ENCODE results near the gene HSPB2.
A peak's percentile ranks its signal among the peaks of the same experiment; 100 is the strongest.
"Not testable (repeated sequence)": the region's sequence is repeated elsewhere in the genome, so short reads cannot be mapped to it uniquely, and the experiment has no call there.

HSPB2 gene

GRCh38 chr11:111923351-111923788 lies 10.8 kb downstream of the HSPB2 start:
- H3K36me3 ChIP-seq (ENCODE audit: control insufficient read depth in 1 of 2, insufficient read depth in 2 of 2, low read length in 2 of 2), result no peaks in the 10 kb centered on the region
- H3K4me3 ChIP-seq (ENCODE audit: low read depth in 1 of 2, low read length in 2 of 2), result no peak overlapping the region
- no peaks in the 10 kb centered on the region for H3K27me3 ChIP-seq (ENCODE audit: control insufficient read depth in 1 of 2, insufficient read depth in 2 of 2, low read length in 2 of 2)
- peak overlapping the region; percentile 35 for H3K27ac ChIP-seq (ENCODE audit: low read depth, low read length)
- H3K9ac ChIP-seq (ENCODE audit: low read depth in 1 of 2, low read length in 2 of 2), result no peak overlapping the region
- H3K4me1 ChIP-seq (ENCODE audit: control insufficient read depth in 1 of 2, insufficient read depth in 2 of 2, low read length in 2 of 2), result peaks cover 19% of the 10 kb centered on the region in 2 donors
- H3K9me3 ChIP-seq (ENCODE audit: control insufficient read depth in 1 of 2, low read length in 2 of 2), result no peaks in the 10 kb centered on the region

- H3K4me3 ChIP-seq (ENCODE audit: low read depth in 1 of 2, low read length in 2 of 2), result no peak overlapping the region
- no peaks in the 10 kb centered on the region for H3K9me3 ChIP-seq (ENCODE audit: control insufficient read depth in 1 of 2, low read length in 2 of 2)
- no peaks in the 10 kb centered on the region for H3K27me3 ChIP-seq (ENCODE audit: control insufficient read depth in 1 of 2, insufficient read depth in 2 of 2, low read length in 2 of 2)
- H3K36me3 ChIP-seq (ENCODE audit: control insufficient read depth in 1 of 2, insufficient read depth in 2 of 2, low read length in 2 of 2), result no peaks in the 10 kb centered on the region
- H3K4me1 ChIP-seq (ENCODE audit: control insufficient read depth in 1 of 2, insufficient read depth in 2 of 2, low read length in 2 of 2), result peaks cover 18 to 19% of the 10 kb centered on the region in 2 donors
- H3K27ac ChIP-seq (ENCODE audit: low read depth, low read length), result peak overlapping the region; percentile 46
- H3K9ac ChIP-seq (ENCODE audit: low read depth in 1 of 2, low read length in 2 of 2), result no peak overlapping the region
Observed at GRCh38 chr11:111923951-111924350, 11.4 kb downstream of the HSPB2 start.

GRCh38 chr11:111925953-111926352 lies 13.4 kb downstream of the HSPB2 start:
- no peaks in the 10 kb centered on the region for H3K27me3 ChIP-seq (ENCODE audit: control insufficient read depth in 1 of 2, insufficient read depth in 2 of 2, low read length in 2 of 2)
- no peaks in the 10 kb centered on the region for H3K36me3 ChIP-seq (ENCODE audit: control insufficient read depth in 1 of 2, insufficient read depth in 2 of 2, low read length in 2 of 2)
- H3K4me1 ChIP-seq (ENCODE audit: control insufficient read depth in 1 of 2, insufficient read depth in 2 of 2, low read length in 2 of 2), result peaks cover 13 to 15% of the 10 kb centered on the region in 2 donors
- H3K9ac ChIP-seq (ENCODE audit: low read depth in 1 of 2, low read length in 2 of 2), result peak overlapping the region; percentile 62 to 63
- H3K4me3 ChIP-seq (ENCODE audit: low read depth in 1 of 2, low read length in 2 of 2), result peak overlapping the region; percentile 63 to 73
- peak overlapping the region; percentile 89 for H3K27ac ChIP-seq (ENCODE audit: low read depth, low read length)
- H3K9me3 ChIP-seq (ENCODE audit: control insufficient read depth in 1 of 2, low read length in 2 of 2), result no peaks in the 10 kb centered on the region

- Histone ChIP-seq H3K4me1 (ENCODE audit: control insufficient read depth in 1 of 2, insufficient read depth in 2 of 2, low read length in 2 of 2) (peaks cover 13 to 15% of the 10 kb centered on the region in 2 donors), H3K9me3 (ENCODE audit: control insufficient read depth in 1 of 2, low read length in 2 of 2) (no peaks in the 10 kb centered on the region), H3K9ac (ENCODE audit: low read depth in 1 of 2, low read length in 2 of 2) (peak overlapping the region; percentile 62 to 63), H3K27ac (ENCODE audit: low read depth, low read length) (peak overlapping the region; percentile 89), H3K4me3 (ENCODE audit: low read depth in 1 of 2, low read length in 2 of 2) (peak overlapping the region; percentile 68 to 73), H3K36me3 (ENCODE audit: control insufficient read depth in 1 of 2, insufficient read depth in 2 of 2, low read length in 2 of 2) (no peaks in the 10 kb centered on the region), H3K27me3 (ENCODE audit: control insufficient read depth in 1 of 2, insufficient read depth in 2 of 2, low read length in 2 of 2) (no peaks in the 10 kb centered on the region)
Observed at GRCh38 chr11:111926505-111927391, 14.2 kb downstream of the HSPB2 start.

GRCh38 chr11:111930472-111930871 lies 17.9 kb downstream of the HSPB2 start:
- no peaks in the 10 kb centered on the region for H3K9me3 ChIP-seq (ENCODE audit: control insufficient read depth in 1 of 2, low read length in 2 of 2)
- peaks cover 6 to 13% of the 10 kb centered on the region in 2 donors for H3K4me1 ChIP-seq (ENCODE audit: control insufficient read depth in 1 of 2, insufficient read depth in 2 of 2, low read length in 2 of 2)
- H3K4me3 ChIP-seq (ENCODE audit: low read depth in 1 of 2, low read length in 2 of 2), result no peak overlapping the region
- no peak overlapping the region for H3K9ac ChIP-seq (ENCODE audit: low read depth in 1 of 2, low read length in 2 of 2)
- no peak overlapping the region for H3K27ac ChIP-seq (ENCODE audit: low read depth, low read length)
- no peaks in the 10 kb centered on the region for H3K27me3 ChIP-seq (ENCODE audit: control insufficient read depth in 1 of 2, insufficient read depth in 2 of 2, low read length in 2 of 2)
- H3K36me3 ChIP-seq (ENCODE audit: control insufficient read depth in 1 of 2, insufficient read depth in 2 of 2, low read length in 2 of 2), result no peaks in the 10 kb centered on the region

- Histone ChIP-seq H3K9ac (ENCODE audit: low read depth in 1 of 2, low read length in 2 of 2) (no peak overlapping the region), H3K9me3 (ENCODE audit: control insufficient read depth in 1 of 2, low read length in 2 of 2) (no peaks in the 10 kb centered on the region), H3K4me1 (ENCODE audit: control insufficient read depth in 1 of 2, insufficient read depth in 2 of 2, low read length in 2 of 2) (peaks cover 8 to 12% of the 10 kb centered on the region in 2 donors), H3K36me3 (ENCODE audit: control insufficient read depth in 1 of 2, insufficient read depth in 2 of 2, low read length in 2 of 2) (no peaks in the 10 kb centered on the region), H3K27ac (ENCODE audit: low read depth, low read length) (no peak overlapping the region), H3K4me3 (ENCODE audit: low read depth in 1 of 2, low read length in 2 of 2) (no peak overlapping the region), H3K27me3 (ENCODE audit: control insufficient read depth in 1 of 2, insufficient read depth in 2 of 2, low read length in 2 of 2) (no peaks in the 10 kb centered on the region)
Observed at GRCh38 chr11:111932611-111932950, 20.0 kb downstream of the HSPB2 start.

GRCh38 chr11:111933176-111933575 lies 20.6 kb downstream of the HSPB2 start:
- H3K36me3 ChIP-seq (ENCODE audit: control insufficient read depth in 1 of 2, insufficient read depth in 2 of 2, low read length in 2 of 2); H3K27me3 ChIP-seq (ENCODE audit: control insufficient read depth in 1 of 2, insufficient read depth in 2 of 2, low read length in 2 of 2); H3K27ac ChIP-seq (ENCODE audit: low read depth, low read length); H3K4me3 ChIP-seq (ENCODE audit: low read depth in 1 of 2, low read length in 2 of 2); H3K9ac ChIP-seq (ENCODE audit: low read depth in 1 of 2, low read length in 2 of 2); H3K9me3 ChIP-seq (ENCODE audit: control insufficient read depth in 1 of 2, low read length in 2 of 2): not testable (repeated sequence)
- peaks cover 12 to 14% of the 10 kb centered on the region in 2 donors for H3K4me1 ChIP-seq (ENCODE audit: control insufficient read depth in 1 of 2, insufficient read depth in 2 of 2, low read length in 2 of 2)

GRCh38 chr11:111933872-111934271 lies 21.3 kb downstream of the HSPB2 start:
- Histone ChIP-seq H3K9ac (ENCODE audit: low read depth in 1 of 2, low read length in 2 of 2) (no peak overlapping the region), H3K4me1 (ENCODE audit: control insufficient read depth in 1 of 2, insufficient read depth in 2 of 2, low read length in 2 of 2) (peaks cover 12 to 19% of the 10 kb centered on the region in 2 donors), H3K36me3 (ENCODE audit: control insufficient read depth in 1 of 2, insufficient read depth in 2 of 2, low read length in 2 of 2) (no peaks in the 10 kb centered on the region), H3K27me3 (ENCODE audit: control insufficient read depth in 1 of 2, insufficient read depth in 2 of 2, low read length in 2 of 2) (no peaks in the 10 kb centered on the region), H3K9me3 (ENCODE audit: control insufficient read depth in 1 of 2, low read length in 2 of 2) (no peaks in the 10 kb centered on the region), H3K27ac (ENCODE audit: low read depth, low read length) (no peak overlapping the region), H3K4me3 (ENCODE audit: low read depth in 1 of 2, low read length in 2 of 2) (no peak overlapping the region)

- H3K36me3 ChIP-seq (ENCODE audit: control insufficient read depth in 1 of 2, insufficient read depth in 2 of 2, low read length in 2 of 2), result no peaks in the 10 kb centered on the region
- H3K4me1 ChIP-seq (ENCODE audit: control insufficient read depth in 1 of 2, insufficient read depth in 2 of 2, low read length in 2 of 2), result peaks cover 12 to 23% of the 10 kb centered on the region in 2 donors
- H3K27ac ChIP-seq (ENCODE audit: low read depth, low read length), result no peak overlapping the region
- H3K9ac ChIP-seq (ENCODE audit: low read depth in 1 of 2, low read length in 2 of 2), result no peak overlapping the region
- H3K9me3 ChIP-seq (ENCODE audit: control insufficient read depth in 1 of 2, low read length in 2 of 2), result no peaks in the 10 kb centered on the region
- no peak overlapping the region for H3K4me3 ChIP-seq (ENCODE audit: low read depth in 1 of 2, low read length in 2 of 2)
- no peaks in the 10 kb centered on the region for H3K27me3 ChIP-seq (ENCODE audit: control insufficient read depth in 1 of 2, insufficient read depth in 2 of 2, low read length in 2 of 2)
Observed at GRCh38 chr11:111934306-111934705, 21.8 kb downstream of the HSPB2 start.

- H3K9me3 ChIP-seq (ENCODE audit: control insufficient read depth in 1 of 2, low read length in 2 of 2), result no peaks in the 10 kb centered on the region
- no peaks in the 10 kb centered on the region for H3K27me3 ChIP-seq (ENCODE audit: control insufficient read depth in 1 of 2, insufficient read depth in 2 of 2, low read length in 2 of 2)
- H3K4me3 ChIP-seq (ENCODE audit: low read depth in 1 of 2, low read length in 2 of 2), result peak overlapping the region in 1 of 2 donors; percentile 13
- peak overlapping the region; percentile 26 for H3K27ac ChIP-seq (ENCODE audit: low read depth, low read length)
- peaks cover 12 to 23% of the 10 kb centered on the region in 2 donors for H3K4me1 ChIP-seq (ENCODE audit: control insufficient read depth in 1 of 2, insufficient read depth in 2 of 2, low read length in 2 of 2)
- H3K9ac ChIP-seq (ENCODE audit: low read depth in 1 of 2, low read length in 2 of 2), result no peak overlapping the region
- no peaks in the 10 kb centered on the region for H3K36me3 ChIP-seq (ENCODE audit: control insufficient read depth in 1 of 2, insufficient read depth in 2 of 2, low read length in 2 of 2)
Observed at GRCh38 chr11:111935317-111936039, 22.9 kb downstream of the HSPB2 start.

Measured in duodenal mucosa (tissue), 2 donors.